Panc1 (cell line): ENCODE measurements around the gene MEIS2. TPM values are rescaled to one million over a fixed set of nuclear protein-coding genes. Genes with fewer than 3 reads are reported as not detected.

Source experiments
- ATAC-seq: fragments of 200-7000 bp; cut with Tn5 transposase; 2 replicates; pipeline ENCODE4 v1.9.1; 2020; ENCODE audit warnings: mild to moderate bottlenecking, moderate library complexity
- BruUV-seq: library from RNA; stranded (reverse); fragments of 400-500 nt; replicated peaks from 2 replicates; lab custom pipeline; 2021; lab: Mats Ljungman, UMichigan
- CTCF ChIA-PET: fragments of 300-600 bp; sonication (Branson Sonifier 250); formaldehyde crosslinking; loops from one replicate; lab custom pipeline; 2022; ENCODE audit warnings: antibody characterized with exemption; lab: Charles Lee
- POLR2A ChIA-PET: fragments of 300-600 bp; sonication (Branson Sonifier 250); formaldehyde crosslinking; loops from one replicate; lab custom pipeline; 2022; ENCODE audit warnings: antibody characterized with exemption; lab: Charles Lee
- DNase-seq: peaks from one replicate; pipeline ENCODE4 v3.0.0-alpha.2; 2010; ENCODE audit warnings: low read depth, low spot score
- H3K27ac ChIP-seq: 2 replicates; pipeline ENCODE4 v1.5.1; 2011; ENCODE audit warnings: mild to moderate bottlenecking, low read length, inconsistent platforms
- H3K27me3 ChIP-seq: fragments of 200-500 bp; sonication (Bioruptor generic); 2 replicates; pipeline ENCODE4 v1.6.0; 2014; ENCODE audit warnings: low read length, inconsistent platforms; ENCODE audit not compliant: control insufficient read depth, insufficient read depth
- H3K36me3 ChIP-seq: fragments of 200-500 bp; sonication (Bioruptor generic); 2 replicates; pipeline ENCODE4 v1.5.1; 2014; ENCODE audit warnings: inconsistent platforms, mild to moderate bottlenecking, low read length, moderate library complexity; ENCODE audit not compliant: control insufficient read depth, insufficient read depth
- H3K4me1 ChIP-seq: 2 replicates; pipeline ENCODE4 v1.5.1; 2011; ENCODE audit warnings: inconsistent platforms, mild to moderate bottlenecking, low read length, moderate library complexity; ENCODE audit not compliant: control insufficient read depth, insufficient read depth
- H3K4me3 ChIP-seq, 2 experiments: 2 replicates each; pipeline ENCODE4 v1.5.1; 2011 to 2012; ENCODE audit warnings: low read depth in 2 of 2, low read length in 2 of 2, mild to moderate bottlenecking in 2 of 2, inconsistent platforms in 1 of 2, moderate library complexity in 1 of 2
- H3K9me3 ChIP-seq: fragments of 200-500 bp; sonication (Bioruptor generic); 2 replicates; pipeline ENCODE4 v1.5.1; 2014; ENCODE audit warnings: low read depth, mild to moderate bottlenecking, inconsistent platforms, low read length, moderate library complexity; ENCODE audit not compliant: control insufficient read depth, insufficient read depth
- CTCF ChIP-seq: fragments of 450-650 bp; IDR thresholded peaks from 2 replicates; pipeline ENCODE4 v1.5.1; 2017; ENCODE audit warnings: mild to moderate bottlenecking
- POLR2AphosphoS5 ChIP-seq: IDR thresholded peaks from 2 replicates; pipeline ENCODE4 v1.6.1; 2012; ENCODE audit warnings: mild to moderate bottlenecking, low read depth, low read length, moderate library complexity
- REST ChIP-seq, 2 experiments: IDR thresholded peaks; 2 replicates each; pipeline ENCODE4 v1.6.1; 2011 to 2012; ENCODE audit warnings: low read depth in 2 of 2, control low read depth in 1 of 2, low read length in 1 of 2, mild to moderate bottlenecking in 1 of 2, moderate library complexity in 1 of 2; ENCODE audit not compliant: insufficient read depth in 1 of 2
- SIN3A ChIP-seq: IDR thresholded peaks from 2 replicates; pipeline ENCODE4 v1.6.1; 2012; ENCODE audit warnings: low read depth, mild to moderate bottlenecking, low read length, moderate library complexity, borderline replicate concordance; ENCODE audit not compliant: insufficient read depth
- TCF7L2 ChIP-seq: IDR thresholded peaks from 2 replicates; pipeline ENCODE4 v1.6.1; 2011; ENCODE audit warnings: mild to moderate bottlenecking, low read depth, low read length, inconsistent platforms
- in situ Hi-C: cut with HindIII; loops from 2 replicates; pipeline ENCODE4 v1.10.0; 2016; ENCODE audit warnings: low sequenced_read_pairs, low pct_unique_long_range_greater_than_20kb
- intact Hi-C: fragments of 100-400 bp; cut with micrococcal nuclease; formaldehyde crosslinking; loops from one replicate; pipeline ENCODE4 v1.10.0; 2022; ENCODE audit not compliant: unreplicated experiment
- microRNA-seq: library from miRNA; unstranded; fragments of <30 nt; microRNA quantifications from one replicate; pipeline ENCODE4 v1.1.0, GENCODE V29; 2020; ENCODE audit not compliant: unreplicated experiment
- total RNA-seq: library from RNA; stranded (reverse); gene quantifications from one replicate; pipeline ENCODE4 v1.2.1, GENCODE V29; 2021; ENCODE audit not compliant: unreplicated experiment

MEIS2 gene
- total RNA-seq, 1 experiment from 2014 or later, result 9.3 TPM

- no peak for DNase-seq
- Histone ChIP-seq H3K27ac (no peak overlapping the region), H3K4me3 (no peak overlapping the region), H3K27me3 (0 out of 2 replicates have a peak, but pooled peaks cover 5% of the 10 kb centered on the region), H3K4me1 (no peaks in the 10 kb centered on the region), H3K9me3 (no peaks in the 10 kb centered on the region), H3K36me3 (no peaks in the 10 kb centered on the region)
- in situ Hi-C loops, result no loop called here
- ChIA-PET CTCF (no interaction called here), POLR2A (no interaction called here)
- intact Hi-C loops, result no loop called here
- no TSS peak for BruUV-seq
- TF ChIP-seq SIN3A, result no peak
- TF ChIP-seq REST (IDR thresholded peaks at IDR 0.05; ENCODE audit: insufficient read depth in 1 of 2, low read depth in 2 of 2, low read length in 1 of 2), result no peak
- no peak for TF ChIP-seq CTCF
- TF ChIP-seq POLR2AphosphoS5, result no peak
- TF ChIP-seq TCF7L2, result no peak
- no peak for ATAC-seq
Observed at GRCh38 chr15:36841193-36841592, 259.2 kb downstream of the MEIS2 start.

Small RNA genes within 50 kb of the gene (microRNA-seq; reads per million reads assigned to microRNA genes)
- not detected for gene MIR8063
